ENCODE results near the gene GSTM2.

GSTM2 gene

GRCh38 chr1:109667452-109668122 lies at the start of gene GSTM2:
Gene GSTM2, plus strand, starts transcription at chr1:109668057. Its CDS starts 59 bp downstream, at chr1:109668116.
- Mint-ChIP-seq H3K27ac (no peak within 1 kb of the TSS), H3K27me3 (no peaks in the 10 kb centered on the region), H3K9me3 (no peaks in the 10 kb centered on the region), H3K36me3 (peaks cover 11% of the 10 kb centered on the region), H3K4me1 (peaks cover 11% of the 10 kb centered on the region), H3K4me3 (peak within 1 kb of the TSS; percentile 78)
- ATAC-seq (ENCODE audit: low read depth) (peak; percentile 97), DNase-seq (ENCODE audit: low spot score in 2 of 2) (peak in 1 of 2 donors; percentile 58)

GRCh38 chr1:109618661-109619575 lies 48.9 kb upstream of the GSTM2 start:
- no peak for ATAC-seq (ENCODE audit: low read depth)
- peak overlapping the region; percentile 94 for H3K4me3 Mint-ChIP-seq
- DNase-seq (ENCODE audit: low spot score in 2 of 2), result no peak
- H3K27me3 Mint-ChIP-seq, result no peaks in the 10 kb centered on the region
- H3K27ac Mint-ChIP-seq, result peak overlapping the region; percentile 94
- H3K36me3 Mint-ChIP-seq, result no peaks in the 10 kb centered on the region
- peaks cover 52% of the 10 kb centered on the region for H3K4me1 Mint-ChIP-seq
- no peaks in the 10 kb centered on the region for H3K9me3 Mint-ChIP-seq

GRCh38 chr1:109619576-109620400 lies 48.1 kb upstream of the GSTM2 start, which contains the start of the genes AMPD2 and GNAT2:
Gene AMPD2, plus strand, starts transcription at chr1:109619837. Its CDS starts 1,339 bp downstream, at chr1:109621176.
Gene GNAT2, minus strand, starts transcription at chr1:109619616. Its CDS starts 6,746 bp downstream, at chr1:109612870.
- Mint-ChIP-seq H3K27ac (peak within 1 kb of the TSS; percentile 94), H3K4me1 (peaks cover 59% of the 10 kb centered on the region), H3K27me3 (no peaks in the 10 kb centered on the region), H3K9me3 (no peaks in the 10 kb centered on the region), H3K36me3 (no peaks in the 10 kb centered on the region), H3K4me3 (peak within 1 kb of the TSS; percentile 94)
- peak; percentile 56 to 68 for DNase-seq (ENCODE audit: low spot score in 2 of 2)
- peak; percentile 57 for ATAC-seq (ENCODE audit: low read depth)

GRCh38 chr1:109620401-109620791 lies 47.5 kb upstream of the GSTM2 start:
- Mint-ChIP-seq H3K36me3 (peaks cover under 1% of the 10 kb centered on the region), H3K4me1 (peaks cover 63% of the 10 kb centered on the region), H3K27me3 (no peaks in the 10 kb centered on the region), H3K9me3 (no peaks in the 10 kb centered on the region), H3K27ac (peak overlapping the region; percentile 94), H3K4me3 (peak overlapping the region; percentile 94)
- ATAC-seq (ENCODE audit: low read depth) (no peak), DNase-seq (ENCODE audit: low spot score in 2 of 2) (no peak)

- Mint-ChIP-seq H3K36me3 (peaks cover 2% of the 10 kb centered on the region), H3K27me3 (no peaks in the 10 kb centered on the region), H3K4me1 (peaks cover 62% of the 10 kb centered on the region), H3K27ac (peak overlapping the region; percentile 94), H3K9me3 (no peaks in the 10 kb centered on the region), H3K4me3 (peak overlapping the region; percentile 94)
- ATAC-seq (ENCODE audit: low read depth) (peak; percentile 69), DNase-seq (ENCODE audit: low spot score in 2 of 2) (peak; percentile 71 to 72)
Observed at GRCh38 chr1:109620841-109621286, 47.0 kb upstream of the GSTM2 start.

GRCh38 chr1:109621379-109622136 lies 46.3 kb upstream of the GSTM2 start:
- peak overlapping the region; percentile 94 for H3K27ac Mint-ChIP-seq
- peaks cover 6% of the 10 kb centered on the region for H3K36me3 Mint-ChIP-seq
- H3K9me3 Mint-ChIP-seq, result no peaks in the 10 kb centered on the region
- no peak for DNase-seq (ENCODE audit: low spot score in 2 of 2)
- ATAC-seq (ENCODE audit: low read depth), result no peak
- H3K27me3 Mint-ChIP-seq, result no peaks in the 10 kb centered on the region
- H3K4me1 Mint-ChIP-seq, result peaks cover 55% of the 10 kb centered on the region
- peak overlapping the region; percentile 94 for H3K4me3 Mint-ChIP-seq

- no peak for DNase-seq (ENCODE audit: low spot score in 2 of 2)
- peaks cover 52% of the 10 kb centered on the region for H3K4me1 Mint-ChIP-seq
- no peaks in the 10 kb centered on the region for H3K27me3 Mint-ChIP-seq
- H3K9me3 Mint-ChIP-seq, result no peaks in the 10 kb centered on the region
- peaks cover 7% of the 10 kb centered on the region for H3K36me3 Mint-ChIP-seq
- peak overlapping the region; percentile 94 for H3K4me3 Mint-ChIP-seq
- no peak for ATAC-seq (ENCODE audit: low read depth)
- peak overlapping the region; percentile 94 for H3K27ac Mint-ChIP-seq
Observed at GRCh38 chr1:109622137-109622892, 45.5 kb upstream of the GSTM2 start.

- H3K9me3 Mint-ChIP-seq, result no peaks in the 10 kb centered on the region
- DNase-seq (ENCODE audit: low spot score in 2 of 2) (no peak), ATAC-seq (ENCODE audit: low read depth) (no peak)
- peak overlapping the region; percentile 24 for H3K4me3 Mint-ChIP-seq
- H3K36me3 Mint-ChIP-seq, result peaks cover 12% of the 10 kb centered on the region
- H3K27ac Mint-ChIP-seq, result peak overlapping the region; percentile 94
- no peaks in the 10 kb centered on the region for H3K27me3 Mint-ChIP-seq
- H3K4me1 Mint-ChIP-seq, result peaks cover 50% of the 10 kb centered on the region
Observed at GRCh38 chr1:109622895-109623294, 45.0 kb upstream of the GSTM2 start.

- ATAC-seq (ENCODE audit: low read depth), result no peak
- peaks cover 47% of the 10 kb centered on the region for H3K4me1 Mint-ChIP-seq
Observed at GRCh38 chr1:109623601-109624161, 44.2 kb upstream of the GSTM2 start.

GRCh38 chr1:109624201-109625010 lies 43.5 kb upstream of the GSTM2 start:
- H3K4me1 Mint-ChIP-seq, result peaks cover 43% of the 10 kb centered on the region

More at GRCh38 chr1:109623601-109624161, 44.2 kb upstream of the GSTM2 start:
- H3K4me3 Mint-ChIP-seq, result peak overlapping the region; percentile 69
- H3K36me3 Mint-ChIP-seq, result peaks cover 16% of the 10 kb centered on the region
- H3K27ac Mint-ChIP-seq, result peak overlapping the region; percentile 94
- no peak for DNase-seq (ENCODE audit: low spot score in 2 of 2)
- no peaks in the 10 kb centered on the region for H3K9me3 Mint-ChIP-seq
- no peaks in the 10 kb centered on the region for H3K27me3 Mint-ChIP-seq

GRCh38 chr1:109625176-109625575 lies 42.7 kb upstream of the GSTM2 start:
- ATAC-seq (ENCODE audit: low read depth), result no peak

More at GRCh38 chr1:109624201-109625010, 43.5 kb upstream of the GSTM2 start:
- peak overlapping the region; percentile 69 for H3K4me3 Mint-ChIP-seq
- H3K36me3 Mint-ChIP-seq, result peaks cover 17% of the 10 kb centered on the region
- peak overlapping the region; percentile 94 for H3K27ac Mint-ChIP-seq
- DNase-seq (ENCODE audit: low spot score in 2 of 2), result peak in 1 of 2 donors; percentile 30
- peak; percentile 48 for ATAC-seq (ENCODE audit: low read depth)
- no peaks in the 10 kb centered on the region for H3K27me3 Mint-ChIP-seq
- no peaks in the 10 kb centered on the region for H3K9me3 Mint-ChIP-seq

More at GRCh38 chr1:109625176-109625575, 42.7 kb upstream of the GSTM2 start:
- DNase-seq (ENCODE audit: low spot score in 2 of 2), result no peak
- H3K9me3 Mint-ChIP-seq, result no peaks in the 10 kb centered on the region
- peak overlapping the region; percentile 33 for H3K4me3 Mint-ChIP-seq
- H3K4me1 Mint-ChIP-seq, result peaks cover 38% of the 10 kb centered on the region
- H3K27ac Mint-ChIP-seq, result peak overlapping the region; percentile 94
- peaks cover 24% of the 10 kb centered on the region for H3K36me3 Mint-ChIP-seq
- no peaks in the 10 kb centered on the region for H3K27me3 Mint-ChIP-seq

Data from memory B cell (primary cell).